WTC11 (cell line): ENCODE measurements around the gene TPGS1.

ENCODE experiments used
- IRF1 ChIP-seq: sonication (generic); formaldehyde crosslinking; IDR thresholded peaks from 2 replicates; pipeline ENCODE4 v1.8.0; 2023; ENCODE audit warnings: missing genetic modification reagents
- TF ChIP-seq, protein P1 (sequence below): fragments of 200-600 bp; IDR thresholded peaks from 2 replicates; pipeline ENCODE4 v1.8.0; 2022; ENCODE audit warnings: antibody characterized with exemption

DNA sequence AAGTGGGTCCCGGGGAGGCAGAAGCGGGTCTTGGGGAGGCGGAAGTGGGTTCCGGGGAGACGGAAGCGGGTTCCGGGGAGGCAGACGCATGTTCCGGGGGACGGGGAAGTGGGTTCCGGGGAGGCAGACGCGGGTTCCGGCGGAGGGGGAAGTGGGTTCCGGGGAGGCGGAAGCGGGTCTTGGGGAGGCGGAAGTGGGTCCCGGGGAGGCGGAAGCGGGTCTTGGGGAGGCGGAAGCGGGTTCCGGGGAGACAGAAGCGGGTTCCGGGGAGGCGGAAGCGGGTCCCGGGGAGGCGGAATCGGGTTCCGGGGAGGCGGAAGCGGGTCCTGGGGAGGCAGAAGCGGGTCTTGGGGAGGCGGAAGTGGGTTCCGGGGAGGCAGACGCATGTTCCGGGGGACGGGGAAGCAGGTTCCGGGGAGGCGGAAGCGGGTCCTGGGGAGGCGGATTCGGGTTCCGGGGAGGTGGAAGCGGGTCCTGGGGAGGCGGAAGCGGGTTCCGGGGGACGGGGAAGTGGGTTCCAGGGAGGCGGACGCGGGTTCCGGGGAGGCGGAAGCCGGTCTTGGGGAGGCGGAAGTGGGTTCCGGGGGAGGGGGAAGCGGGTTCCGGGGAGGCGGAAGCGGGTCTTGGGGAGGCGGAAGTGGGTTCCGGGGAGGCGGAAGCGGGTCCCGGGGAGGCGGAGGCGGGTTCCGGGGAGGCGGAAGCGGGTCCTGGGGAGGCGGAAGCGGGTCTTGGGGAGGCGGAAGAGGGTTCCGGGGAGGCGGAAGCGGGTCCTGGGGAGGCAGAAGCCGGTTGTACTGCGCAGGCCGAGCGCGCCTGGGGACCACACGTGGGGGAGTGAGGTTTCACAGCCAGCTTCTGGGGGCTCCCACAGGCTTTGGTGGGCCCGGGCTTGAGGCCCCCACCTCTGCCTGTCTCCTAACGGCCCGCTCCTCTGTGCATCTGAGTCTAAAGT, 48.9 kb upstream of the TPGS1 start:
- TF ChIP-seq, protein P1, sequence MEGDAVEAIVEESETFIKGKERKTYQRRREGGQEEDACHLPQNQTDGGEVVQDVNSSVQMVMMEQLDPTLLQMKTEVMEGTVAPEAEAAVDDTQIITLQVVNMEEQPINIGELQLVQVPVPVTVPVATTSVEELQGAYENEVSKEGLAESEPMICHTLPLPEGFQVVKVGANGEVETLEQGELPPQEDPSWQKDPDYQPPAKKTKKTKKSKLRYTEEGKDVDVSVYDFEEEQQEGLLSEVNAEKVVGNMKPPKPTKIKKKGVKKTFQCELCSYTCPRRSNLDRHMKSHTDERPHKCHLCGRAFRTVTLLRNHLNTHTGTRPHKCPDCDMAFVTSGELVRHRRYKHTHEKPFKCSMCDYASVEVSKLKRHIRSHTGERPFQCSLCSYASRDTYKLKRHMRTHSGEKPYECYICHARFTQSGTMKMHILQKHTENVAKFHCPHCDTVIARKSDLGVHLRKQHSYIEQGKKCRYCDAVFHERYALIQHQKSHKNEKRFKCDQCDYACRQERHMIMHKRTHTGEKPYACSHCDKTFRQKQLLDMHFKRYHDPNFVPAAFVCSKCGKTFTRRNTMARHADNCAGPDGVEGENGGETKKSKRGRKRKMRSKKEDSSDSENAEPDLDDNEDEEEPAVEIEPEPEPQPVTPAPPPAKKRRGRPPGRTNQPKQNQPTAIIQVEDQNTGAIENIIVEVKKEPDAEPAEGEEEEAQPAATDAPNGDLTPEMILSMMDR: no peak
- TF ChIP-seq IRF1 (CRISPR knock-in tag): no peak
